GM21723 (cell line): ENCODE results near the gene VWA8.

Experiments used
- ATAC-seq: cut with Tn5 transposase; IDR thresholded peaks from one replicate; pipeline ENCODE4 v1.9.1; 2021; ENCODE audit warnings: mild to moderate bottlenecking, moderate library complexity; ENCODE audit not compliant: unreplicated experiment

The VWA8 gene

GRCh38 chr13:41696163-41697003 lies 264.5 kb downstream of the VWA8 start:
- ATAC-seq, result no peak

GRCh38 chr13:41694545-41695301 lies 266.2 kb downstream of the VWA8 start:
- no peak for ATAC-seq

- ATAC-seq, result no peak
These were observed 267.5 kb downstream of the VWA8 start for GRCh38 chr13:41693434-41693833.

GRCh38 chr13:41691274-41691673 lies 269.6 kb downstream of the VWA8 start:
- ATAC-seq, result no peak

GRCh38 chr13:41682766-41683165 lies 278.1 kb downstream of the VWA8 start:
- ATAC-seq, result no peak

- ATAC-seq, result no peak
These were observed 278.9 kb downstream of the VWA8 start for GRCh38 chr13:41682001-41682400.

- ATAC-seq, result no peak
These were observed 279.3 kb downstream of the VWA8 start for GRCh38 chr13:41681587-41681986.

- ATAC-seq, result no peak
These were observed 280.0 kb downstream of the VWA8 start for GRCh38 chr13:41680900-41681299.

GRCh38 chr13:41678848-41679247 lies 282.1 kb downstream of the VWA8 start:
- ATAC-seq, result no peak

GRCh38 chr13:41678249-41678648 lies 282.7 kb downstream of the VWA8 start:
- no peak for ATAC-seq

- ATAC-seq, result no peak
These were observed 285.6 kb downstream of the VWA8 start for GRCh38 chr13:41675306-41675705.

- no peak for ATAC-seq
These were observed 286.7 kb downstream of the VWA8 start for GRCh38 chr13:41674246-41674645.

- ATAC-seq, result no peak
These were observed 287.3 kb downstream of the VWA8 start for GRCh38 chr13:41673640-41674039.

- ATAC-seq, result no peak
These were observed 290.0 kb downstream of the VWA8 start for GRCh38 chr13:41670873-41671443.

- ATAC-seq, result peak; percentile 87
These were observed 292.7 kb downstream of the VWA8 start for GRCh38 chr13:41668130-41668757.

- no peak for ATAC-seq
These were observed 294.3 kb downstream of the VWA8 start for GRCh38 chr13:41666644-41667043.

GRCh38 chr13:41660411-41660810 lies 300.5 kb downstream of the VWA8 start:
- ATAC-seq, result no peak

- no peak for ATAC-seq
These were observed 302.8 kb downstream of the VWA8 start for GRCh38 chr13:41658057-41658661.

- no peak for ATAC-seq
These were observed 304.9 kb downstream of the VWA8 start for GRCh38 chr13:41655997-41656396.

GRCh38 chr13:41654796-41655195 lies 306.1 kb downstream of the VWA8 start:
- ATAC-seq, result no peak
